H9 (cell line): ENCODE measurements around the gene POU4F3. TPM values are rescaled to one million over a fixed set of nuclear protein-coding genes. Genes with fewer than 3 reads are reported as not detected.

ENCODE experiments used
- DNase-seq: peaks from one replicate; pipeline ENCODE4 v3.0.0-alpha.2; 2017
- H2AFZ ChIP-seq: one replicate; pipeline ENCODE4 v1.6.1; 2013; ENCODE audit warnings: mild to moderate bottlenecking, low read length, control low read depth, moderate library complexity
- H2AK5ac ChIP-seq: 2 replicates; pipeline ENCODE4 v1.6.1; 2013; ENCODE audit warnings: low read length, control low read depth, mixed read lengths; ENCODE audit not compliant: insufficient read length
- H2BK120ac ChIP-seq: one replicate; pipeline ENCODE4 v1.6.1; 2013; ENCODE audit warnings: low read depth, mild to moderate bottlenecking, low read length, control low read depth, inconsistent platforms; ENCODE audit not compliant: poor library complexity, severe bottlenecking
- H2BK12ac ChIP-seq: 2 replicates; pipeline ENCODE4 v1.6.1; 2013; ENCODE audit warnings: low read length, control low read depth, mixed read lengths, low read depth; ENCODE audit not compliant: insufficient read length
- H2BK15ac ChIP-seq: 2 replicates; pipeline ENCODE4 v1.6.1; 2013; ENCODE audit warnings: low read depth, low read length, control low read depth
- H2BK20ac ChIP-seq: one replicate; pipeline ENCODE4 v1.6.1; 2013; ENCODE audit warnings: low read depth, mild to moderate bottlenecking, low read length, control low read depth, inconsistent platforms; ENCODE audit not compliant: poor library complexity, severe bottlenecking
- H2BK5ac ChIP-seq: 2 replicates; pipeline ENCODE4 v1.6.1; 2013; ENCODE audit warnings: low read length, control low read depth, mixed read lengths; ENCODE audit not compliant: insufficient read length
- H3K14ac ChIP-seq: 2 replicates; pipeline ENCODE4 v1.6.1; 2013; ENCODE audit warnings: low read length, control low read depth; ENCODE audit not compliant: insufficient read depth
- H3K18ac ChIP-seq: 2 replicates; pipeline ENCODE4 v1.6.1; 2013; ENCODE audit warnings: low read depth, mild to moderate bottlenecking, mixed read lengths, low read length, control low read depth; ENCODE audit not compliant: insufficient read length
- H3K23ac ChIP-seq: 2 replicates; pipeline ENCODE4 v1.6.1; 2013; ENCODE audit warnings: low read length, control low read depth, mixed read lengths, low read depth; ENCODE audit not compliant: insufficient read length
- H3K23me2 ChIP-seq: 2 replicates; pipeline ENCODE4 v1.6.1; 2013; ENCODE audit warnings: low read depth, mild to moderate bottlenecking, mixed read lengths, low read length, control low read depth; ENCODE audit not compliant: insufficient read length, poor library complexity, severe bottlenecking
- H3K27ac ChIP-seq: 2 replicates; pipeline ENCODE4 v1.5.1; 2013; ENCODE audit warnings: low read length, control low read depth, mixed read lengths, low read depth; ENCODE audit not compliant: insufficient read length
- H3K27me3 ChIP-seq: 2 replicates; pipeline ENCODE4 v1.6.1; 2013; ENCODE audit warnings: low read length, control low read depth, inconsistent platforms; ENCODE audit not compliant: insufficient read depth
- H3K4ac ChIP-seq: 2 replicates; pipeline ENCODE4 v1.6.1; 2013; ENCODE audit warnings: low read depth, mild to moderate bottlenecking, control low read depth, inconsistent platforms, low read length, moderate library complexity
- H3K4me1 ChIP-seq: 2 replicates; pipeline ENCODE4 v1.6.1; 2013; ENCODE audit warnings: low read length, control low read depth, inconsistent platforms; ENCODE audit not compliant: insufficient read depth
- H3K4me2 ChIP-seq: 2 replicates; pipeline ENCODE4 v1.6.1; 2013; ENCODE audit warnings: low read length, control low read depth, mixed read lengths; ENCODE audit not compliant: insufficient read length, insufficient read depth
- H3K56ac ChIP-seq: 2 replicates; pipeline ENCODE4 v1.6.1; 2013; ENCODE audit warnings: low read depth, mild to moderate bottlenecking, mixed read lengths, low read length, control low read depth; ENCODE audit not compliant: insufficient read length
- H3K79me1 ChIP-seq: 2 replicates; pipeline ENCODE4 v1.6.1; 2013; ENCODE audit warnings: low read depth, mild to moderate bottlenecking, moderate library complexity, low read length, control low read depth, inconsistent platforms; ENCODE audit not compliant: insufficient read depth, poor library complexity, severe bottlenecking
- H3K79me2 ChIP-seq: 2 replicates; pipeline ENCODE4 v1.6.1; 2013; ENCODE audit warnings: low read length, control low read depth, inconsistent platforms; ENCODE audit not compliant: insufficient read depth
- H3K9ac ChIP-seq: 2 replicates; pipeline ENCODE4 v1.6.1; 2013; ENCODE audit warnings: low read length, control low read depth, mixed read lengths; ENCODE audit not compliant: insufficient read length; ENCODE audit errors: extremely low read depth
- H3K9me3 ChIP-seq: one replicate; pipeline ENCODE4 v1.6.1; 2013; ENCODE audit warnings: low read depth, low read length, inconsistent platforms; ENCODE audit not compliant: control insufficient read depth
- H3T11ph ChIP-seq: one replicate; pipeline ENCODE4 v1.6.1; 2013; ENCODE audit warnings: mild to moderate bottlenecking, low read length, control low read depth, inconsistent platforms
- H4K20me1 ChIP-seq: one replicate; pipeline ENCODE4 v1.6.1; 2013; ENCODE audit not compliant: control insufficient read depth, insufficient read length, insufficient read depth
- H4K5ac ChIP-seq: 2 replicates; pipeline ENCODE4 v1.6.1; 2013; ENCODE audit warnings: low read depth, mild to moderate bottlenecking, mixed read lengths, low read length, control low read depth; ENCODE audit not compliant: insufficient read length
- H4K8ac ChIP-seq: replicated peaks from 2 replicates; pipeline ENCODE4 v1.6.1; 2013; ENCODE audit warnings: low read length, control low read depth, mixed read lengths, low read depth; ENCODE audit not compliant: insufficient read length
- H4K91ac ChIP-seq: 2 replicates; pipeline ENCODE4 v1.6.1; 2013; ENCODE audit warnings: low read depth, mild to moderate bottlenecking, moderate library complexity, mixed read lengths, low read length, control low read depth; ENCODE audit not compliant: insufficient read length
- H3K27ac Mint-ChIP-seq, 3 experiments: 2 replicates in 2 of 3; 3 replicates in 1 of 3; pipeline ENCODE4 v1.8.0; 2020 to 2021; ENCODE audit warnings: mixed read lengths in 3 of 3, mild to moderate bottlenecking in 1 of 3, moderate library complexity in 1 of 3
- H3K27me3 Mint-ChIP-seq: 2 replicates; pipeline ENCODE4 v1.8.0; 2021; ENCODE audit warnings: low read depth, mild to moderate bottlenecking, moderate library complexity, mixed read lengths
- H3K36me3 Mint-ChIP-seq, 3 experiments: 2 replicates in 2 of 3; 3 replicates in 1 of 3; pipeline ENCODE4 v1.8.0; 2020 to 2021; ENCODE audit warnings: low read depth in 3 of 3, mixed read lengths in 3 of 3; ENCODE audit not compliant: insufficient read depth in 1 of 3
- H3K4me1 Mint-ChIP-seq, 2 experiments: 2 replicates each; pipeline ENCODE4 v1.8.0; 2020; ENCODE audit warnings: mixed read lengths in 2 of 2
- H3K4me3 Mint-ChIP-seq, 2 experiments: 2 replicates in 1 of 2; 3 replicates in 1 of 2; pipeline ENCODE4 v1.8.0; 2020 to 2021; ENCODE audit warnings: mild to moderate bottlenecking in 2 of 2, mixed read lengths in 2 of 2, moderate library complexity in 1 of 2
- H3K9me3 Mint-ChIP-seq, 2 experiments: 2 replicates in 1 of 2; 3 replicates in 1 of 2; pipeline ENCODE4 v1.8.0; 2020; ENCODE audit warnings: mild to moderate bottlenecking in 2 of 2, mixed read lengths in 2 of 2, moderate library complexity in 1 of 2
- WGBS: extraction: QIAGEN DNeasy Blood & Tissue Kit; methylation state at CpG from one replicate; pipeline ENCODE4 v1.1.7; 2013; ENCODE audit warnings: missing lambda C conversion rate, low lambda C conversion rate, mixed read lengths; ENCODE audit not compliant: insufficient read length; ENCODE audit errors: extremely low coverage; 5-methylcytosine and 5-hydroxymethylcytosine counted together
- total RNA-seq: library from RNA; stranded (reverse); gene quantifications from 2 replicates; pipeline ENCODE4 v1.2.1, GENCODE V29; 2021
- TF ChIP-seq, protein P1 (sequence below): fragments of 200-600 bp; sonication (generic); conservative IDR thresholded peaks from 3 replicates; pipeline ENCODE4 v1.8.0; 2021; ENCODE audit warnings: antibody characterized with exemption, mild to moderate bottlenecking

POU4F3 gene
- total RNA-seq, 1 experiment from 2014 or later: not detected

DNA sequence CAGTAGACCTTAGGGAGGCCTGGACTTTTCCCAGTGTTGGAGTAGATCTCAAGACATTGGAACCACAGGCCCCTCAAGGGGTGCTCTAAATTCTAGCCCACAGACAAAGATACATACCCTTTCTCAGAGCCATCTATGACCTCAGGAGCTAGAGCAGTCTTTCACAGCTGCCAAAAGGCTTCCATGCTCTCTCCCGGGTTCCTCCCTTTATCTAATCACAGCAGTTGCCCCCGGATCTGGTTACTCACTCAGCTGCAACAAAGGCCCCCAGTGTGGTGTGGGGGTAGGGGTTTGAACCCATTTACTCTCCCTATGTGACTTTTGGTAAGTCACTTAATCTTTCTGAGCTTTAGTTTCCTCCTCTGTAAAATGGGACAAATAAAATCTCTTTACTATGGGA, 27.0 kb downstream of the POU4F3 start:
- no peaks in the 10 kb centered on the region for H4K20me1 ChIP-seq
- H3K4me2 ChIP-seq: no peak overlapping the region
- H3T11ph ChIP-seq: no peak overlapping the region
- no peak overlapping the region for H3K23ac ChIP-seq
- DNase-seq: no peak
- Mint-ChIP-seq H3K36me3 (no peaks in the 10 kb centered on the region), H3K27me3 (peaks cover 47% of the 10 kb centered on the region), H3K4me1 (peaks cover 20 to 25% of the 10 kb centered on the region in 2 experiments), H3K27ac (no peak overlapping the region; a peak in 1 of 7 replicates), H3K4me3 (no peak overlapping the region), H3K9me3 (no peaks in the 10 kb centered on the region)
- H3K27me3 ChIP-seq: no peaks in the 10 kb centered on the region; the same call in 1 of the 2 replicates
- H2AFZ ChIP-seq: no peak overlapping the region
- H3K79me1 ChIP-seq: no peaks in the 10 kb centered on the region
- H2BK12ac ChIP-seq: no peak overlapping the region
- no peak overlapping the region for H2AK5ac ChIP-seq
- H3K9ac ChIP-seq: no peak overlapping the region
- no peak overlapping the region for H2BK15ac ChIP-seq
- no peak overlapping the region for H2BK20ac ChIP-seq
- H3K4me1 ChIP-seq: peaks cover 5% of the 10 kb centered on the region; the same call in 1 of the 2 replicates
- H3K14ac ChIP-seq: no peak overlapping the region
- H3K23me2 ChIP-seq: no peaks in the 10 kb centered on the region
- H2BK5ac ChIP-seq: no peak overlapping the region
- TF ChIP-seq, protein P1, sequence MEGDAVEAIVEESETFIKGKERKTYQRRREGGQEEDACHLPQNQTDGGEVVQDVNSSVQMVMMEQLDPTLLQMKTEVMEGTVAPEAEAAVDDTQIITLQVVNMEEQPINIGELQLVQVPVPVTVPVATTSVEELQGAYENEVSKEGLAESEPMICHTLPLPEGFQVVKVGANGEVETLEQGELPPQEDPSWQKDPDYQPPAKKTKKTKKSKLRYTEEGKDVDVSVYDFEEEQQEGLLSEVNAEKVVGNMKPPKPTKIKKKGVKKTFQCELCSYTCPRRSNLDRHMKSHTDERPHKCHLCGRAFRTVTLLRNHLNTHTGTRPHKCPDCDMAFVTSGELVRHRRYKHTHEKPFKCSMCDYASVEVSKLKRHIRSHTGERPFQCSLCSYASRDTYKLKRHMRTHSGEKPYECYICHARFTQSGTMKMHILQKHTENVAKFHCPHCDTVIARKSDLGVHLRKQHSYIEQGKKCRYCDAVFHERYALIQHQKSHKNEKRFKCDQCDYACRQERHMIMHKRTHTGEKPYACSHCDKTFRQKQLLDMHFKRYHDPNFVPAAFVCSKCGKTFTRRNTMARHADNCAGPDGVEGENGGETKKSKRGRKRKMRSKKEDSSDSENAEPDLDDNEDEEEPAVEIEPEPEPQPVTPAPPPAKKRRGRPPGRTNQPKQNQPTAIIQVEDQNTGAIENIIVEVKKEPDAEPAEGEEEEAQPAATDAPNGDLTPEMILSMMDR: no peak
- H4K8ac ChIP-seq: no peak overlapping the region
- no peak overlapping the region for H3K27ac ChIP-seq
- H4K5ac ChIP-seq: no peak overlapping the region
- no peak overlapping the region for H3K18ac ChIP-seq
- no peak overlapping the region for H4K91ac ChIP-seq
- H3K56ac ChIP-seq: no peak overlapping the region
- H3K79me2 ChIP-seq: no peaks in the 10 kb centered on the region
- no peak overlapping the region for H3K4ac ChIP-seq
- H3K9me3 ChIP-seq: no peaks in the 10 kb centered on the region
- WGBS: no CpG with 5 or more reads among the region's 2 CpGs
- H2BK120ac ChIP-seq: no peak overlapping the region
